Measurements from ENCODE around the gene SMYD3. TPM values are rescaled to one million over a fixed set of nuclear protein-coding genes. Genes with fewer than 3 reads are reported as not detected.

The SMYD3 gene
- total RNA-seq, 1 experiment from 2014 or later: 29.6 TPM

DNA sequence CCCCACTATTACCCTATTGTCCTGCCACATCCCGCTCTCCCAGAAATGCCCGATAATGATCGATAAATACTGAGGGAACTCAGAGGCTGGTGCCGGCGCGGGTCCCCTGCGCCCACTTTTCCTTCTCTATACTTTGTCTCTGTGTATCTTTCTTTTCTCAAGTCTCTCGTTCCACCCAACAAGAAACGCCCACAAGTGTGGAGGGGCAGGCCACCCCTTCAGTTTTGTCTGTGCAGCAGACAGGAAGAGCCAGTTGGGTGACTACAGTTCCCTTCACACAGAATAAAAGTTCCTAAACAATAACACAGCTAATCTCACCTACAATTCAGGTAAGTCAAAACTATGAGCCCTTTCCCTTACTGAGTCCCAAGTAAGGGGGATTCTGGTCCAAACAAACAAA, 423.7 kb downstream of the SMYD3 start:
- DNase-seq: no peak
- Histone ChIP-seq H3K36me3 (ENCODE audit: low read depth) (no peaks in the 10 kb centered on the region), H3K4me1 (replicated peaks; ENCODE audit: insufficient read depth) (no peaks in the 10 kb centered on the region), H3K9me3 (ENCODE audit: insufficient read depth, low read depth) (no peaks in the 10 kb centered on the region), H3K4me2 (no peak overlapping the region), H4K20me1 (ENCODE audit: insufficient read depth) (no peaks in the 10 kb centered on the region), H2AFZ (no peak overlapping the region), H3K27me3 (ENCODE audit: insufficient read depth, low read depth) (no peaks in the 10 kb centered on the region), H3K9me2 (ENCODE audit: insufficient read depth) (no peaks in the 10 kb centered on the region), H3K4me3 (no peak overlapping the region), H3F3A (ENCODE audit: insufficient read depth, low read depth) (no peaks in the 10 kb centered on the region), H3K79me2 (ENCODE audit: low read depth) (no peaks in the 10 kb centered on the region), H3K27ac (no peak overlapping the region)
- no peak for TF ChIP-seq EZH2 (IDR thresholded peaks at IDR 0.05; ENCODE audit: low read depth)
- TF ChIP-seq, protein P1, sequence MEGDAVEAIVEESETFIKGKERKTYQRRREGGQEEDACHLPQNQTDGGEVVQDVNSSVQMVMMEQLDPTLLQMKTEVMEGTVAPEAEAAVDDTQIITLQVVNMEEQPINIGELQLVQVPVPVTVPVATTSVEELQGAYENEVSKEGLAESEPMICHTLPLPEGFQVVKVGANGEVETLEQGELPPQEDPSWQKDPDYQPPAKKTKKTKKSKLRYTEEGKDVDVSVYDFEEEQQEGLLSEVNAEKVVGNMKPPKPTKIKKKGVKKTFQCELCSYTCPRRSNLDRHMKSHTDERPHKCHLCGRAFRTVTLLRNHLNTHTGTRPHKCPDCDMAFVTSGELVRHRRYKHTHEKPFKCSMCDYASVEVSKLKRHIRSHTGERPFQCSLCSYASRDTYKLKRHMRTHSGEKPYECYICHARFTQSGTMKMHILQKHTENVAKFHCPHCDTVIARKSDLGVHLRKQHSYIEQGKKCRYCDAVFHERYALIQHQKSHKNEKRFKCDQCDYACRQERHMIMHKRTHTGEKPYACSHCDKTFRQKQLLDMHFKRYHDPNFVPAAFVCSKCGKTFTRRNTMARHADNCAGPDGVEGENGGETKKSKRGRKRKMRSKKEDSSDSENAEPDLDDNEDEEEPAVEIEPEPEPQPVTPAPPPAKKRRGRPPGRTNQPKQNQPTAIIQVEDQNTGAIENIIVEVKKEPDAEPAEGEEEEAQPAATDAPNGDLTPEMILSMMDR (conservative IDR thresholded peaks at IDR 0.05): no peak
- ChIA-PET CTCF (no interaction called here), POLR2A (ENCODE audit: unreplicated experiment) (no interaction called here)
- intact Hi-C loops (cut with micrococcal nuclease; ENCODE audit: unreplicated experiment): no loop called here
- no TSS peak for BruUV-seq (replicated peaks)

DNA sequence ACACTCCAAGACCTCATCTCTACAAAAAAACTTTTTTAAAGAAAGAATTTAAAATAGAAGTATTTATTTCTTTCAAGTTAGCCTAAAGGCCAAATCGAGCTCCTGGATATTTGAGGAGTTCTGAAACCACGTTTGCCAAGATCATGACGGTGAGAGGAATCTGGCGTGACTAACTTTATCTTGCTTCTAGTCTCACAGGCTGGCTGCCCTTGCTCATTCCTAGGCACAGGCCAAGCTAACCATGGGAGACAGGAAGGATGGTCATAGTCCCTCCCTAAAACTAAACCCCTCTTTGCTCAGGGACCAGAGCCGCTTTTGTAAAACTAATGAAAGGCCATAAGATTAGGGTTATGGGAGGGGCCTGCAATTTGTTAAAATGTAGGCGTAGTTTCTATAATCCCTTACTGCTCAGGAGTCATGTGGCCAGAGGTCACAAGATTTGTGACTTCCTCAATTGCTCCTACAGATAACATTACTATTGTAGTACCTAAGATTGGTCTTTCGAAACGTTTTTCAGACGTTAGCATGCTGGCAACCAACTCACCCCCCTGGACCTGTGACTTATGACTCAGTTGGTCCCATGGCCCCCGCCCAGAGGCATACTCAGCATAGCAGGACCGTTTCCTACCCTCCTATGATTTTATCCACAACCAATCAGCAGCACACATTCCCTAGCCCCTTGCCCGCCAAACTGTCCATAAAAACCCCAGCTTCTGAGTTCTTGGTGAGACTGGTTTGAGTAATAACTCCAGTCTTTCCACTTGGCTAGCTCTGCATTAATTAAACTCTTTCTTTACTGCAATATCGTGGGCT, 425.0 kb downstream of the SMYD3 start:
- Histone ChIP-seq H3K36me3 (ENCODE audit: low read depth) (no peaks in the 10 kb centered on the region), H3K4me3 (no peak overlapping the region), H3K79me2 (ENCODE audit: low read depth) (no peaks in the 10 kb centered on the region), H3K9me3 (ENCODE audit: insufficient read depth, low read depth) (no peaks in the 10 kb centered on the region), H3K4me1 (replicated peaks; ENCODE audit: insufficient read depth) (no peaks in the 10 kb centered on the region), H3F3A (ENCODE audit: insufficient read depth, low read depth) (no peaks in the 10 kb centered on the region), H3K4me2 (no peak overlapping the region), H4K20me1 (ENCODE audit: insufficient read depth) (no peaks in the 10 kb centered on the region), H3K27ac (no peak overlapping the region), H2AFZ (no peak overlapping the region), H3K27me3 (ENCODE audit: insufficient read depth, low read depth) (no peaks in the 10 kb centered on the region), H3K9me2 (ENCODE audit: insufficient read depth) (no peaks in the 10 kb centered on the region)
- intact Hi-C loops (cut with micrococcal nuclease; ENCODE audit: unreplicated experiment): no loop called here
- TF ChIP-seq, protein P1 (conservative IDR thresholded peaks at IDR 0.05): no peak
- no peak for TF ChIP-seq EZH2 (IDR thresholded peaks at IDR 0.05; ENCODE audit: low read depth)
- no TSS peak for BruUV-seq (replicated peaks)
- ChIA-PET CTCF (no interaction called here), POLR2A (ENCODE audit: unreplicated experiment) (no interaction called here)
- DNase-seq: no peak

DNA sequence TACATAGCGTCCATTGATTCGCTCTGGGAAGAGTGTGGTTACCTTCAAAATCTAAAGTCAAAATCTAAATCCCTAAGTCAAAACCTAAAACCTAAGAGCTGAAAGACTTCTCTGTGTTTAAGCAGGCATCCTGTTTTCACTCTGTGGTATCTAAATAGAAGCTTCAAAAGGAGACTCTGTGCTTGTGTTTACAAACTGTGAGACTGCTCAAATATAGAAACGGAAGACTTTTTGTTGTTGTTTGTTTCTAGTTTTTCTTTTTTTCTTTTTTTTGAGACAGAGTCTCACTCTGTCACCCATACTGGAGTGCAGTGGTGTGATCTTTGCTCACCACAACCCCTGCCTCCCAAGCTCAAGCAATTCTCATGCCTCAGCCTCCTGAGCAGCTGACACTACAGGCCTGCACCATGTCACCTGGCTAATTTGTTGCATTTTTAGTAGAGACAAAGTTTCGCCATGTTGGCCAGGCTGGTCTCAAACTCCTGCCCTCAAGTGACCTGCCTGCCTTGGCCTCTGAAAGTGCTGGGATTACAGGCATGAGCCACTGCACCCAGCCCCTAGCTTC, 425.9 kb downstream of the SMYD3 start:
- Histone ChIP-seq H4K20me1 (ENCODE audit: insufficient read depth) (no peaks in the 10 kb centered on the region), H3K4me1 (replicated peaks; ENCODE audit: insufficient read depth) (no peaks in the 10 kb centered on the region), H3K36me3 (ENCODE audit: low read depth) (no peaks in the 10 kb centered on the region), H3K27me3 (ENCODE audit: insufficient read depth, low read depth) (no peaks in the 10 kb centered on the region), H3F3A (ENCODE audit: insufficient read depth, low read depth) (no peaks in the 10 kb centered on the region), H2AFZ (no peak overlapping the region), H3K4me3 (no peak overlapping the region), H3K9me3 (ENCODE audit: insufficient read depth, low read depth) (no peaks in the 10 kb centered on the region), H3K27ac (no peak overlapping the region), H3K4me2 (no peak overlapping the region), H3K79me2 (ENCODE audit: low read depth) (no peaks in the 10 kb centered on the region), H3K9me2 (ENCODE audit: insufficient read depth) (no peaks in the 10 kb centered on the region)
- TF ChIP-seq, protein P1 (conservative IDR thresholded peaks at IDR 0.05): no peak
- no peak for TF ChIP-seq EZH2 (IDR thresholded peaks at IDR 0.05; ENCODE audit: low read depth)
- BruUV-seq (replicated peaks): no TSS peak
- CTCF ChIA-PET: no interaction called here
- intact Hi-C loops (cut with micrococcal nuclease; ENCODE audit: unreplicated experiment): no loop called here
- POLR2A ChIA-PET (ENCODE audit: unreplicated experiment): no interaction called here
- no peak for DNase-seq
